Lung microvascular endothelial cell (primary cell): ENCODE measurements around the gene TESK2. TPM values are rescaled to one million over a fixed set of nuclear protein-coding genes. Genes with fewer than 3 reads are reported as not detected.

Source experiments
- DNase-seq, 2 donors: peaks; one replicate each; pipeline versions ENCODE4 v3.0.0 to v3.0.0-alpha.2; 2010; ENCODE audit warnings: low read depth in 2 of 2
- total RNA-seq: library from RNA; depleted of rRNA; stranded (reverse); fragments of >200 nt; gene quantifications from 2 replicates; pipeline ENCODE4 v1.2.1, GENCODE V29; 2014

The TESK2 gene
- total RNA-seq, 1 donor from 2014 or later: 4.6 TPM

GRCh38 chr1:45339789-45340558 is 151.0 kb downstream of the TESK2 start, which contains the start of the genes MUTYH and TOE1:
Gene MUTYH, minus strand, starts transcription at chr1:45340440. Its CDS starts 5,935 bp downstream, at chr1:45334505.
Gene TOE1, plus strand, starts transcription at chr1:45340170. Its CDS starts 83 bp downstream, at chr1:45340253.
- peak; percentile 95 for DNase-seq

- no peak for DNase-seq
Observed at GRCh38 chr1:45337630-45338325, 153.2 kb downstream of the TESK2 start.

- DNase-seq: no peak
Observed at GRCh38 chr1:45335855-45336324, 155.1 kb downstream of the TESK2 start.

GRCh38 chr1:45334308-45335245 is 156.4 kb downstream of the TESK2 start:
- DNase-seq: peak; percentile 41 to 72

- no peak for DNase-seq
Observed at GRCh38 chr1:45332346-45332720, 158.6 kb downstream of the TESK2 start.

- no peak for DNase-seq
Observed at GRCh38 chr1:45331436-45332345, 159.3 kb downstream of the TESK2 start.

- DNase-seq: no peak
Observed at GRCh38 chr1:45329445-45329844, 161.5 kb downstream of the TESK2 start.

- no peak for DNase-seq
Observed at GRCh38 chr1:45328680-45329079, 162.3 kb downstream of the TESK2 start.

GRCh38 chr1:45327644-45328515 is 163.1 kb downstream of the TESK2 start:
- DNase-seq: no peak

GRCh38 chr1:45326627-45327623 is 164.0 kb downstream of the TESK2 start, which contains the start of gene HPDL:
Gene HPDL, plus strand, starts transcription at chr1:45326895. Its CDS starts 254 bp downstream, at chr1:45327149.
- peak; percentile 41 to 48 for DNase-seq

GRCh38 chr1:45325851-45326506 is 165.0 kb downstream of the TESK2 start:
- peak in 1 of 2 donors; percentile 10 for DNase-seq

GRCh38 chr1:45322486-45323040 is 168.4 kb downstream of the TESK2 start:
- no peak for DNase-seq

- no peak for DNase-seq
Observed at GRCh38 chr1:45321444-45321843, 169.5 kb downstream of the TESK2 start.

- no peak for DNase-seq
Observed at GRCh38 chr1:45319761-45320160, 171.2 kb downstream of the TESK2 start.

GRCh38 chr1:45317166-45317565 is 173.8 kb downstream of the TESK2 start:
- DNase-seq: no peak

- DNase-seq: no peak
Observed at GRCh38 chr1:45314266-45314665, 176.7 kb downstream of the TESK2 start.

GRCh38 chr1:45306905-45307304 is 184.1 kb downstream of the TESK2 start:
- DNase-seq: no peak
